SK-N-SH treated with all-trans-retinoic acid at 6 μM for 48 hours (cell line): ENCODE results near the gene OXGR1.

Experiments
- ATAC-seq: fragments of 200-7000 bp; cut with Tn5 transposase; 3 replicates; pipeline ENCODE4 v1.9.1; 2020; ENCODE audit warnings: mild to moderate bottlenecking, moderate library complexity
- BACH2 ChIP-seq: fragments of 250-450 bp; sonication (Bioruptor Pico); IDR thresholded peaks from 2 replicates; pipeline ENCODE4 v1.9.0; 2021; ENCODE audit warnings: mild to moderate bottlenecking, borderline replicate concordance
- CREB5 ChIP-seq: fragments of 250-450 bp; sonication (Bioruptor Pico); IDR thresholded peaks from 2 replicates; pipeline ENCODE4 v1.5.1; 2020; ENCODE audit warnings: low read depth, mild to moderate bottlenecking, moderate library complexity
- ESRRG ChIP-seq: fragments of 250-450 bp; sonication (Bioruptor Pico); IDR thresholded peaks from 2 replicates; pipeline ENCODE4 v1.6.1; 2021; ENCODE audit warnings: mild to moderate bottlenecking
- GLIS3 ChIP-seq: fragments of 250-450 bp; sonication (Bioruptor Pico); IDR thresholded peaks from 2 replicates; pipeline ENCODE4 v1.5.0; 2020; ENCODE audit warnings: mild to moderate bottlenecking, moderate library complexity
- ISL1 ChIP-seq: fragments of 250-450 bp; sonication (Bioruptor Pico); IDR thresholded peaks from 2 replicates; pipeline ENCODE4 v2.1.2; 2022; ENCODE audit warnings: mild to moderate bottlenecking, moderate library complexity
- OSR1 ChIP-seq: fragments of 250-450 bp; sonication (Bioruptor Pico); IDR thresholded peaks from 2 replicates; pipeline ENCODE4 v1.8.0; 2022; ENCODE audit warnings: moderate library complexity, mild to moderate bottlenecking, inconsistent platforms
- PATZ1 ChIP-seq: fragments of 250-450 bp; sonication (Bioruptor Pico); IDR thresholded peaks from 2 replicates; pipeline ENCODE4 v1.8.0; 2020; ENCODE audit warnings: mild to moderate bottlenecking, moderate library complexity, borderline replicate concordance
- PPARA ChIP-seq: fragments of 250-450 bp; sonication (Bioruptor Pico); IDR thresholded peaks from 2 replicates; pipeline ENCODE4 v1.5.0; 2020; ENCODE audit warnings: mild to moderate bottlenecking, borderline replicate concordance
- RARB ChIP-seq: fragments of 250-450 bp; sonication (Bioruptor Pico); IDR thresholded peaks from 2 replicates; pipeline ENCODE4 v1.8.0; 2021; ENCODE audit warnings: mild to moderate bottlenecking, moderate library complexity
- SNAI2 ChIP-seq: fragments of 250-450 bp; sonication (Bioruptor Pico); IDR thresholded peaks from 2 replicates; pipeline ENCODE4 v1.5.0; 2020; ENCODE audit warnings: mild to moderate bottlenecking, moderate library complexity
- TOX ChIP-seq: fragments of 250-450 bp; sonication (Bioruptor Pico); IDR thresholded peaks from 2 replicates; pipeline ENCODE4 v1.8.0; 2021; ENCODE audit warnings: mild to moderate bottlenecking, moderate library complexity, borderline replicate concordance
- ZC3H10 ChIP-seq: fragments of 250-450 bp; sonication (Bioruptor Pico); IDR thresholded peaks from 2 replicates; pipeline ENCODE4 v1.5.1; 2021; ENCODE audit warnings: mild to moderate bottlenecking, moderate library complexity
- ZFP3 ChIP-seq: fragments of 250-450 bp; sonication (Bioruptor Pico); IDR thresholded peaks from 2 replicates; pipeline ENCODE4 v1.5.0; 2020; ENCODE audit warnings: mild to moderate bottlenecking, moderate library complexity
- ZFP30 ChIP-seq: fragments of 450-650 bp; formaldehyde crosslinking; IDR thresholded peaks from 2 replicates; pipeline ENCODE4 v1.5.0; 2022; ENCODE audit warnings: mild to moderate bottlenecking, moderate library complexity
- ZNF565 ChIP-seq: fragments of 450-650 bp; formaldehyde crosslinking; conservative IDR thresholded peaks from 2 replicates; pipeline ENCODE4 v1.5.0; 2020; ENCODE audit warnings: low read depth, mild to moderate bottlenecking, moderate library complexity
- ZNF70 ChIP-seq: fragments of 450-650 bp; formaldehyde crosslinking; IDR thresholded peaks from 2 replicates; pipeline ENCODE4 v1.5.0; 2020; ENCODE audit warnings: mild to moderate bottlenecking, moderate library complexity
- TF ChIP-seq, protein P1 (sequence below): fragments of 250-450 bp; sonication (Bioruptor Pico); IDR thresholded peaks from 2 replicates; pipeline ENCODE4 v1.8.0; 2021; ENCODE audit warnings: low read depth, mild to moderate bottlenecking, moderate library complexity, borderline replicate concordance
- TF ChIP-seq, protein P2 (sequence below): fragments of 250-450 bp; sonication (Bioruptor Pico); IDR thresholded peaks from 2 replicates; pipeline ENCODE4 v1.5.1; 2021; ENCODE audit warnings: mild to moderate bottlenecking, moderate library complexity

OXGR1 gene

DNA sequence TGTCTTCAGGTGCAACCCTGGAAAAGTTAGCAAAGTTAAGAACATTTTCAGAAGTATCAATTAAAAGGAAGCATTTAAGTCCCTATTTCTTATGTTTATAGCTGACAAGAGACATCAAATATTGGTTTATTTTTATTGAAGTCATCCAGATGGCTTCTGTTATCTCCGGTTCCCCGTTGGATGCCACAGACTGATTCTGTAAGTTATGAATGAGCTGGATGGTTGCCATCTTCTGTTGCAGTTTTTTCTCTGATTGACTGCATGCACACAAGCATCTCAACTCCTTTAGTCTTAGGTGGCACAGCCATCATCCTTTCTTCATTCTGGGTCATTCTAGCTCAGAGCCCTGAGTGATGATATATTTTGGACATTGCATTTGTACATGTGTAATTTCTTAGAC lies 10.6 kb upstream of the OXGR1 start:
- ATAC-seq, result peak; percentile 34; the same call in 2 of the 3 replicates
- no peak for TF ChIP-seq BACH2 (CRISPR knock-in tag)
- TF ChIP-seq PPARA (CRISPR knock-in tag), result no peak
- peak; percentile 34 for TF ChIP-seq ISL1 (CRISPR knock-in tag)

DNA sequence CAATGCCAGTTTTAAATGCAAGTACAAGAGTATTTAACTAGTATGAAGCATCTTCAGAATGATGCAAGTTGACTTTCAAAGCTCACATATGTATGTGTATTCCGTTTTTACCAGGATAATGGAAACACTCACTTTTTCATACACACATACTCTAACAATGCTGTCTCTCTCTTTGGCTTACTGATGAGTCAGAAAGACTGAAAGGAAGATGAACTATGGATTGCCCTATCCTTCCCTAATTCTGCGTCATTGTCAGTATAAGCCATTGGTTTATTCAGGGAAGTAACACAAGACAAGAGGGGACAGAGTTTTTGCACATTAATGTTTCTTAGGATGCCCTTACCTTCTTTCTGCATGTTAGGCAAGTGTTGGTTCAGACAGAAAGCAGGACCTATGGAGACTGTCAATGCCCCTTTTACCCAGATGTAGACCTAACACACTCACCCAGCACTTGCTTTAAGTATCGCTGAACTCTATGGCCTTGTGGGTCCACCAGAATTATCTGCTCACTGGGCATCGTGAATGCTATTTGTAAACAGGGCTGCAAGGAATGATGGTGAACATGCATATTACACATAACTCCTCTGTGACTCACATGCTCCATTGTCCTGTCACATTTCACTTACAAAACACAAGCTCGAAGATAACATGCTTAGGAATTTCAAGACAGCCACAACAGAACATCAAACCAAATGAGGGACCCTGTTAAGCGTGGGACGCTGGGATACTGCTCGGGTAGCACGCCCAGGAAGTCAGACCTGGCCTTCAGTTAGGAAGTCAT lies 10.0 kb upstream of the OXGR1 start:
- ATAC-seq, result peak; percentile 71
- no peak for TF ChIP-seq ZC3H10
- TF ChIP-seq RARB (CRISPR knock-in tag), result no peak
- TF ChIP-seq PATZ1 (CRISPR knock-in tag), result no peak
- no peak for TF ChIP-seq BACH2 (CRISPR knock-in tag)
- TF ChIP-seq GLIS3, result no peak
- no peak for TF ChIP-seq ZFP3 (CRISPR knock-in tag)
- TF ChIP-seq ZNF565 (CRISPR knock-in tag), result no peak
- TF ChIP-seq OSR1 (CRISPR knock-in tag), result no peak
- TF ChIP-seq, protein P1, sequence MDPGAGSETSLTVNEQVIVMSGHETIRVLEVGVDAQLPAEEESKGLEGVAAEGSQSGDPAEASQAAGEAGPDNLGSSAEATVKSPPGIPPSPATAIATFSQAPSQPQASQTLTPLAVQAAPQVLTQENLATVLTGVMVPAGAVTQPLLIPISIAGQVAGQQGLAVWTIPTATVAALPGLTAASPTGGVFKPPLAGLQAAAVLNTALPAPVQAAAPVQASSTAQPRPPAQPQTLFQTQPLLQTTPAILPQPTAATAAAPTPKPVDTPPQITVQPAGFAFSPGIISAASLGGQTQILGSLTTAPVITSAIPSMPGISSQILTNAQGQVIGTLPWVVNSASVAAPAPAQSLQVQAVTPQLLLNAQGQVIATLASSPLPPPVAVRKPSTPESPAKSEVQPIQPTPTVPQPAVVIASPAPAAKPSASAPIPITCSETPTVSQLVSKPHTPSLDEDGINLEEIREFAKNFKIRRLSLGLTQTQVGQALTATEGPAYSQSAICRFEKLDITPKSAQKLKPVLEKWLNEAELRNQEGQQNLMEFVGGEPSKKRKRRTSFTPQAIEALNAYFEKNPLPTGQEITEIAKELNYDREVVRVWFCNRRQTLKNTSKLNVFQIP (CRISPR knock-in tag), result no peak
- TF ChIP-seq ESRRG (CRISPR knock-in tag), result no peak
- no peak for TF ChIP-seq CREB5 (CRISPR knock-in tag)
- TF ChIP-seq, protein P2, sequence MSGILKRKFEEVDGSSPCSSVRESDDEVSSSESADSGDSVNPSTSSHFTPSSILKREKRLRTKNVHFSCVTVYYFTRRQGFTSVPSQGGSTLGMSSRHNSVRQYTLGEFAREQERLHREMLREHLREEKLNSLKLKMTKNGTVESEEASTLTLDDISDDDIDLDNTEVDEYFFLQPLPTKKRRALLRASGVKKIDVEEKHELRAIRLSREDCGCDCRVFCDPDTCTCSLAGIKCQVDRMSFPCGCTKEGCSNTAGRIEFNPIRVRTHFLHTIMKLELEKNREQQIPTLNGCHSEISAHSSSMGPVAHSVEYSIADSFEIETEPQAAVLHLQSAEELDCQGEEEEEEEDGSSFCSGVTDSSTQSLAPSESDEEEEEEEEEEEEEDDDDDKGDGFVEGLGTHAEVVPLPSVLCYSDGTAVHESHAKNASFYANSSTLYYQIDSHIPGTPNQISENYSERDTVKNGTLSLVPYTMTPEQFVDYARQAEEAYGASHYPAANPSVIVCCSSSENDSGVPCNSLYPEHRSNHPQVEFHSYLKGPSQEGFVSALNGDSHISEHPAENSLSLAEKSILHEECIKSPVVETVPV (CRISPR knock-in tag), result no peak
- TF ChIP-seq ZNF70 (CRISPR knock-in tag), result no peak
- TF ChIP-seq TOX (CRISPR knock-in tag), result no peak
- TF ChIP-seq SNAI2 (CRISPR knock-in tag), result no peak
- no peak for TF ChIP-seq ZFP30 (CRISPR knock-in tag)

DNA sequence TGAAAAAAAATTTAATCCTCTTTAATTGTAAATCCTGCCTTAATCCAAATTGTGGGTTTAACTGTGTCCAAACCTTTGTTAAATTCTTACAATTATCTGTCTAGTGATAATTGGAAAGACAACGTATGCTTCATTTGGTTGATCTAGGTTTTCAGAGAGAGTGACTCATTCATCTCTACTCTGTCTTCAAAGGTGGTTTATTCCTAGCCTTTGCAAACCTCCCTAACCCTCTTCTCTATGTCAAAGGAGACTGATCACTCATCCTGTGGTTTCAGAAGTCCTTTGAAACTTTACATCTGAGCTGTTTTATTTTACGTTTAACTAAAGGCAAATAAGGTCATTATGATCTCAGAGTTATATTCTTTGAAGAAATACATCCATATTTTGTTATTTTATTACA lies 8.8 kb upstream of the OXGR1 start:
- TF ChIP-seq ZFP30 (CRISPR knock-in tag) (no peak), PPARA (CRISPR knock-in tag) (no peak), ZNF70 (CRISPR knock-in tag) (no peak)
- ATAC-seq, result no peak

DNA sequence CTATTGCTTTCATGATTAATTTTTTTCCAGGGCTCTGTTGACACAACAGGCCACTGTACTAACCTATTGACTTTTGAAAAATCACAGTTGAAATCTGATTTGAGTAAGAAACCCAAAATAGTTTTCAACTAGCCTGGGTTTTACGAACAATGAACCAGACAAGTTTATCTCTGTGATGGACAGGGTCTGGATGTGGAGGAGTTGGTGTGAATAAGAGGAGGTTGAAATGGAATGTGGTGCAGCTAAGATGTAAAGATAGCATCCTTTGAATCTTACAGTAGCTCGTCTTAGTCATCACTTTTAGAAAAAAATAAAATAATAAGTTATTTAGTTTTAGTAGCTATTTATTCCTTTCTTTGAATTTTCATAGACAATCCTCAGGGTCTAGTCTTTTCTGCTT lies 8.3 kb upstream of the OXGR1 start:
- TF ChIP-seq ISL1 (CRISPR knock-in tag), result 0 out of 2 replicates have a peak, but pooled peaks have one; percentile 29
- no peak for TF ChIP-seq TOX (CRISPR knock-in tag)
- no peak for ATAC-seq

GRCh38 chr13:97001636-97002035 lies 7.4 kb upstream of the OXGR1 start:
- no peak for TF ChIP-seq OSR1 (CRISPR knock-in tag)
- no peak for ATAC-seq
